Body of pancreas (tissue), 4 donors: ENCODE measurements around the gene HCST. TPM values are rescaled to one million over a fixed set of nuclear protein-coding genes. Genes with fewer than 3 reads are reported as not detected.

ENCODE experiments used
- ATAC-seq: fragments of 150-250 bp; one replicate; pipeline ENCODE4 v1.9.1; 2016
- DNase-seq, 4 donors: peaks; one replicate each; pipeline ENCODE4 v3.0.0-alpha.2; 2019
- H3K27ac ChIP-seq, 4 donors: fragments of 200-600 bp; sonication (generic); 1 replicate in 3 of 4; 2 replicates in 1 of 4; pipeline versions ENCODE4 v1.5.1 to v1.6.1; 2016 to 2019; ENCODE audit warnings: mild to moderate bottlenecking in 1 of 4, mixed read lengths in 1 of 4, moderate library complexity in 1 of 4
- H3K27me3 ChIP-seq, 2 donors: fragments of 200-600 bp; sonication (generic); one replicate each; pipeline ENCODE4 v1.6.0; 2016; ENCODE audit warnings: mild to moderate bottlenecking in 1 of 2
- H3K36me3 ChIP-seq, 2 donors: fragments of 200-600 bp; sonication (generic); replicated peaks in 1 of 2; 2 replicates each; pipeline ENCODE4 v1.5.1; 2016; ENCODE audit warnings: low read depth in 2 of 2; ENCODE audit not compliant: insufficient read depth in 1 of 2
- H3K4me1 ChIP-seq: fragments of 200-600 bp; sonication (generic); one replicate; pipeline ENCODE4 v1.6.0; 2016
- H3K4me3 ChIP-seq, 2 donors: fragments of 200-600 bp; sonication (generic); 1 replicate in 1 of 2; 2 replicates in 1 of 2; pipeline ENCODE4 v1.5.1; 2016 to 2019
- H3K9me3 ChIP-seq, 3 donors: fragments of 200-600 bp; sonication (generic); 1 replicate in 2 of 3; 2 replicates in 1 of 3; pipeline ENCODE4 v1.5.1; 2016
- CTCF ChIP-seq, 7 experiments: fragments of 450-650 bp in 4 of 7; fragments of 200-600 bp in 3 of 7; sonication (generic) in 3 of 7; IDR thresholded peaks; one replicate each; pipeline ENCODE4 v1.5.1; 2016 to 2019; ENCODE audit warnings: antibody characterized with exemption in 7 of 7
- POLR2A ChIP-seq, 3 donors: fragments of 450-650 bp; IDR thresholded peaks; one replicate each; pipeline ENCODE4 v1.6.1; 2016; ENCODE audit warnings: antibody characterized with exemption in 3 of 3, mild to moderate bottlenecking in 2 of 3
- WGBS, 2 donors: methylation state at CpG; one replicate each; pipeline ENCODE4 v1.1.5; 2017; 5-methylcytosine and 5-hydroxymethylcytosine counted together
- intact Hi-C: fragments of 100-400 bp; cut with DNase I; formaldehyde crosslinking; loops from one replicate; pipeline ENCODE4 v1.15.1; 2023
- small RNA-seq: library from RNA; depleted of rRNA; stranded (forward); fragments of <200 nt; gene quantifications from one replicate; pipeline ENCODE3, GENCODE V24; 2016
- total RNA-seq, 2 donors: library from RNA; depleted of rRNA; stranded (reverse); fragments of >200 nt; gene quantifications; one replicate each; pipeline ENCODE4 v1.1.0, GENCODE V29; 2016

Gene HCST
- total RNA-seq, 2 donors from 2014 or later: 5.2 TPM; not detected in 1

GRCh38 chr19:35949131-35949530, 46.8 kb downstream of the HCST start:
- no peak for DNase-seq
- intact Hi-C loops: no loop called here
- no peak for ATAC-seq
- H3K4me3 ChIP-seq: no peak overlapping the region
- TF ChIP-seq CTCF (IDR thresholded peaks at IDR 0.05) (no peak), POLR2A (IDR thresholded peaks at IDR 0.05) (no peak)
- H3K27me3 ChIP-seq: no peaks in the 10 kb centered on the region
- no peak overlapping the region for H3K27ac ChIP-seq
- no peaks in the 10 kb centered on the region for H3K36me3 ChIP-seq
- no peaks in the 10 kb centered on the region for H3K4me1 ChIP-seq
- WGBS, 2 donors: 6 to 12% methylated on average over 2 of the region's 2 CpGs
- H3K9me3 ChIP-seq: no peaks in the 10 kb centered on the region

Small RNAs within 50 kb of the gene (small RNA-seq; reads per million reads assigned to genes)
- not detected for gene RN7SL402P

Other genes with a start within 250 kb of the HCST start
- gene UPK1A, start 236.0 kb upstream of the HCST start, total RNA-seq: not detected
- not detected for gene ZBTB32, start 198.0 kb upstream of the HCST start, total RNA-seq
- 10 to 100 TPM; 18.7 to 31.6 TPM for gene KMT2B, start 184.5 kb upstream of the HCST start, total RNA-seq
- gene IGFLR1, start 160.1 kb upstream of the HCST start, total RNA-seq: 10 to 100 TPM in 1 of 2 donors, 1 to 10 TPM in 1; 6.0 to 11.2 TPM
- 10 to 100 TPM; 26.2 to 83.4 TPM for gene U2AF1L4, start 157.1 kb upstream of the HCST start, total RNA-seq
- 10 to 100 TPM; 10.6 to 21.1 TPM for gene PSENEN, start 156.9 kb upstream of the HCST start, total RNA-seq
- gene LIN37, start 154.0 kb upstream of the HCST start, total RNA-seq: 1 to 10 TPM; 6.7 to 7.6 TPM
- gene HSPB6, start 145.5 kb upstream of the HCST start, total RNA-seq: 100 to 1,000 TPM in 1 of 2 donors, 10 to 100 TPM in 1; 35.0 to 117 TPM
- 10 to 100 TPM in 1 of 2 donors, 1 to 10 TPM in 1; 7.3 to 14.2 TPM for gene PROSER3, start 144.4 kb upstream of the HCST start, total RNA-seq
- gene ARHGAP33, start 127.0 kb upstream of the HCST start, total RNA-seq: 10 to 100 TPM in 1 of 2 donors, 1 to 10 TPM in 1; 8.6 to 71.5 TPM
- 1 to 10 TPM in 1 of 2 donors, under 1 TPM in 1; 0.99 to 3.9 TPM for gene PRODH2, start 89.7 kb upstream of the HCST start, total RNA-seq
- gene NPHS1, start 50.0 kb upstream of the HCST start, total RNA-seq: 10 to 100 TPM; 14.0 to 33.6 TPM
- 10 to 100 TPM; 42.5 to 75.5 TPM for gene KIRREL2, start 45.6 kb upstream of the HCST start, total RNA-seq
- 10 to 100 TPM; 40.9 to 47.0 TPM for gene APLP1, start 34.0 kb upstream of the HCST start, total RNA-seq
- gene NFKBID, start 2.0 kb upstream of the HCST start, total RNA-seq: 1 to 10 TPM; 6.3 to 6.5 TPM
- gene TYROBP, start 5.8 kb downstream of the HCST start, total RNA-seq: 10 to 100 TPM; 19.2 to 38.6 TPM
- 10 to 100 TPM; 13.2 to 14.5 TPM for gene LRFN3, start 33.8 kb downstream of the HCST start, total RNA-seq
- gene SDHAF1, start 92.7 kb downstream of the HCST start, total RNA-seq: 10 to 100 TPM; 33.9 to 39.2 TPM
- 1 to 10 TPM; 4.9 to 9.3 TPM for gene SYNE4, start 106.3 kb downstream of the HCST start, total RNA-seq
- gene ALKBH6, start 111.7 kb downstream of the HCST start, total RNA-seq: 10 to 100 TPM in 1 of 2 donors, 1 to 10 TPM in 1; 9.6 to 33.0 TPM
- gene CLIP3, start 130.3 kb downstream of the HCST start, total RNA-seq: 1 to 10 TPM; 3.3 to 4.9 TPM
- 1 to 10 TPM; 1.3 to 6.0 TPM for gene THAP8, start 151.8 kb downstream of the HCST start, total RNA-seq
- gene WDR62, start 152.4 kb downstream of the HCST start, total RNA-seq: under 1 TPM; 0.26 to 0.33 TPM
- not detected for gene OVOL3, start 208.6 kb downstream of the HCST start, total RNA-seq
- 10 to 100 TPM; 33.5 to 95.9 TPM for gene POLR2I, start 212.3 kb downstream of the HCST start, total RNA-seq
- gene TBCB, start 212.9 kb downstream of the HCST start, total RNA-seq: 10 to 100 TPM; 49.8 to 71.3 TPM
- gene CAPNS1, start 237.5 kb downstream of the HCST start, total RNA-seq: 10 to 100 TPM; 53.7 to 56.0 TPM
- gene COX7A1, start 249.9 kb downstream of the HCST start, total RNA-seq: 10 to 100 TPM in 1 of 2 donors, 1 to 10 TPM in 1; 1.6 to 29.0 TPM